GM12878 (cell line): ENCODE results near the gene NOS1AP.

Source experiments
- CHD1 ChIP-seq: IDR thresholded peaks from 2 replicates; pipeline ENCODE4 v1.6.1; 2012; ENCODE audit warnings: low read depth, low read length, improper control_type of control experiment
- EZH2 ChIP-seq: IDR thresholded peaks from 2 replicates; pipeline ENCODE4 v1.6.1; 2012; ENCODE audit warnings: low read depth, mild to moderate bottlenecking, control low read depth, inconsistent platforms, low read length, borderline replicate concordance; ENCODE audit not compliant: control insufficient read depth
- RAD51 ChIP-seq: fragments of 450-650 bp; IDR thresholded peaks from 2 replicates; pipeline ENCODE4 v1.6.1; 2016; ENCODE audit warnings: moderate library complexity, mild to moderate bottlenecking, inconsistent platforms
- TF ChIP-seq, protein P1 (sequence below): IDR thresholded peaks from 2 replicates; pipeline ENCODE4 v1.6.1; 2011; ENCODE audit warnings: borderline replicate concordance, low read depth, mild to moderate bottlenecking, moderate library complexity, low read length; ENCODE audit not compliant: insufficient read depth, poor library complexity, severe bottlenecking

DNA sequence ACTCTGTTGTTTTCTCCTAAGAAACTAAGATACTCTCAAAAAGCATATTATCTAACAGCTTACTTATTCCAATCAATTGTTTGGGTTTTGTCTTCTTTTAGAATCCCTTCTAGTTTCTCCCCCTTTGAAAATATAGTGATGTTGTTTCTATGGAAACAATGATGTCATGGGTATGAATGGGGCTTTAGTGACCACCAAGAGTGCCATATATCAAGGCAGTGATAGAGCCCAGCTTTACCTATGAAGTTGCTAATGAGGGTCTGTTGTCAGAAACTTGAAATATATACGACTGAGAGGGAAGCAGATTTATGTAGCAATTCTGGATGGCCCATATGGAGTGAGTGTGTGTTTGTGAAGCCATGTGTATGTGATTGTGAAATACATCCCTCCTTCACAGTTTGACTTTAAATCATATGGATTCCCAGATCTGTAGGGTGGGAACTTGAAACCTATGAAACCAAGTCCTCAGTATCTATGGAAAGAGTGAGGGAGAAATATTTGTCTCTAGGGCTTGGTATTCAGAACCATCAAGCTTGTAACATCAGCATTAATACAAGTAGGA is 190.5 kb downstream of the NOS1AP start:
- TF ChIP-seq RAD51 (no peak), CHD1 (no peak), EZH2 (no peak)
- TF ChIP-seq, protein P1, sequence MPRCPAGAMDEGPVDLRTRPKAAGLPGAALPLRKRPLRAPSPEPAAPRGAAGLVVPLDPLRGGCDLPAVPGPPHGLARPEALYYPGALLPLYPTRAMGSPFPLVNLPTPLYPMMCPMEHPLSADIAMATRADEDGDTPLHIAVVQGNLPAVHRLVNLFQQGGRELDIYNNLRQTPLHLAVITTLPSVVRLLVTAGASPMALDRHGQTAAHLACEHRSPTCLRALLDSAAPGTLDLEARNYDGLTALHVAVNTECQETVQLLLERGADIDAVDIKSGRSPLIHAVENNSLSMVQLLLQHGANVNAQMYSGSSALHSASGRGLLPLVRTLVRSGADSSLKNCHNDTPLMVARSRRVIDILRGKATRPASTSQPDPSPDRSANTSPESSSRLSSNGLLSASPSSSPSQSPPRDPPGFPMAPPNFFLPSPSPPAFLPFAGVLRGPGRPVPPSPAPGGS: no peak
